Measurements from ENCODE around the gene STING1. TPM values are rescaled to one million over a fixed set of nuclear protein-coding genes. Genes with fewer than 3 reads are reported as not detected.
A peak's percentile ranks its signal among the peaks of the same experiment; 100 is the strongest.
"Not testable (repeated sequence)": the region's sequence is repeated elsewhere in the genome, so short reads cannot be mapped to it uniquely, and the experiment has no call there.

STING1 gene
- total RNA-seq, 4 donors from 2014 or later, result 28.4 to 59.9 (median 38.6) TPM

DNA sequence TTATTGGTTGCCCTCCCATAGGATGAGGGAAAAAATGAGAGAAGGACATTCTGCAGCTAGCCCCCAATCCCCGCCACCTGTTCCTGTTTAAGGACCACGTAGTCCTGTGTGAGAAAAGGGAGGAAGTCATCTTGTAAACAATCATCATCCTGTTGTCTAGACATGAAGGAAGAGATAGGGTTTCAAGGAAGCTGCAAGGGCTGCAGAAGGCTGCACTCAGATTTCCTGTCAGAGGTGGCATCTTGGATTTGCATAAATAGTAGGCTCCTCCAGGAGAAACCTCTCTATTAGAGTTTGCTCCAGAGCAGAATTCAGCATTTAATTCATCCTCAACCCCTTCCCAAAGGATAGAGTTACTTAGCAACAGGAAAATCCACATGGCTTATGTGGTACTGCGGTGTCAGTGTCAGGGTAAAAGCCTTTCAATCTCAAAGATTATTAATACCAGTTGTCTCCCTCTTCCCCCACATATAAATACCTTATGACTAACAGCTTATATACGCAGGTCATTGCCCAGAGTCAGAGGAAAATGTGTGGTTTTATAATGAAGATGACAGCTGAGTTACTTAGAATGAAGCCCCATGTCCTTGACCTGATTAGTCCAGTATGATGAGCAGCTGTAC is 38.6 kb downstream of the STING1 start:
- no peak for DNase-seq
- Histone ChIP-seq H3K4me3 (replicated peaks in 1 of 3) (no peak overlapping the region), H3K9me3 (no peaks in the 10 kb centered on the region), H3K27me3 (no peaks in the 10 kb centered on the region), H3K27ac (no peak overlapping the region), H3K4me1 (peaks cover 7 to 17% of the 10 kb centered on the region in 2 donors), H3K36me3 (no peaks in the 10 kb centered on the region)
- 78 to 84% methylated on average over 4 of the region's 4 CpGs for WGBS, 2 donors
- intact Hi-C loops (cut with DNase I), result no loop called here
- TF ChIP-seq POLR2A (IDR thresholded peaks at IDR 0.05), result no peak
- TF ChIP-seq, protein P1, sequence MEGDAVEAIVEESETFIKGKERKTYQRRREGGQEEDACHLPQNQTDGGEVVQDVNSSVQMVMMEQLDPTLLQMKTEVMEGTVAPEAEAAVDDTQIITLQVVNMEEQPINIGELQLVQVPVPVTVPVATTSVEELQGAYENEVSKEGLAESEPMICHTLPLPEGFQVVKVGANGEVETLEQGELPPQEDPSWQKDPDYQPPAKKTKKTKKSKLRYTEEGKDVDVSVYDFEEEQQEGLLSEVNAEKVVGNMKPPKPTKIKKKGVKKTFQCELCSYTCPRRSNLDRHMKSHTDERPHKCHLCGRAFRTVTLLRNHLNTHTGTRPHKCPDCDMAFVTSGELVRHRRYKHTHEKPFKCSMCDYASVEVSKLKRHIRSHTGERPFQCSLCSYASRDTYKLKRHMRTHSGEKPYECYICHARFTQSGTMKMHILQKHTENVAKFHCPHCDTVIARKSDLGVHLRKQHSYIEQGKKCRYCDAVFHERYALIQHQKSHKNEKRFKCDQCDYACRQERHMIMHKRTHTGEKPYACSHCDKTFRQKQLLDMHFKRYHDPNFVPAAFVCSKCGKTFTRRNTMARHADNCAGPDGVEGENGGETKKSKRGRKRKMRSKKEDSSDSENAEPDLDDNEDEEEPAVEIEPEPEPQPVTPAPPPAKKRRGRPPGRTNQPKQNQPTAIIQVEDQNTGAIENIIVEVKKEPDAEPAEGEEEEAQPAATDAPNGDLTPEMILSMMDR (IDR thresholded peaks at IDR 0.05), result no peak

DNA sequence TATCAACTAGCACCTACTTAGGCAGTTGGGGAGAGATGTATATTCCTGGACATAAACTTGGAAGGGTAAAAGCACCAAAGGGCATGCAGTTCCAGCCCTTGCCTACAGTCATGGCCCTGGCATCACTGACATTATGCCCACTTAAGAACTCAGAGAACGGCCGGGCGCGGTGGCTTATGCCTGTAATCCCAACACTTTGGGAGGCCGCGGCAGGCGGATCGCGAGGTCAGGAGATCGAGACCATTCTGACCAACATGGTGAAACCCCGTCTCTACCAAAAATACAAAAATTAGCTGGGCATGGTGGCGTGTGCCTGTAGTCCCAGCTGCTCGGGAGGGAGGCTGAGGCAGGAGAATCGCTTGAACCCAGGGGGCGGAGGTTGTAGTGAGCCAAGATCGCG is 42.1 kb downstream of the STING1 start:
- H3K4me1 ChIP-seq; intact Hi-C loops (cut with DNase I); H3K36me3 ChIP-seq; DNase-seq; H3K27ac ChIP-seq; H3K27me3 ChIP-seq; H3K4me3 ChIP-seq (replicated peaks in 1 of 3); H3K9me3 ChIP-seq: not testable (repeated sequence)
- WGBS, 2 donors, result 94 to 97% methylated on average over 17 of the region's 17 CpGs

DNA sequence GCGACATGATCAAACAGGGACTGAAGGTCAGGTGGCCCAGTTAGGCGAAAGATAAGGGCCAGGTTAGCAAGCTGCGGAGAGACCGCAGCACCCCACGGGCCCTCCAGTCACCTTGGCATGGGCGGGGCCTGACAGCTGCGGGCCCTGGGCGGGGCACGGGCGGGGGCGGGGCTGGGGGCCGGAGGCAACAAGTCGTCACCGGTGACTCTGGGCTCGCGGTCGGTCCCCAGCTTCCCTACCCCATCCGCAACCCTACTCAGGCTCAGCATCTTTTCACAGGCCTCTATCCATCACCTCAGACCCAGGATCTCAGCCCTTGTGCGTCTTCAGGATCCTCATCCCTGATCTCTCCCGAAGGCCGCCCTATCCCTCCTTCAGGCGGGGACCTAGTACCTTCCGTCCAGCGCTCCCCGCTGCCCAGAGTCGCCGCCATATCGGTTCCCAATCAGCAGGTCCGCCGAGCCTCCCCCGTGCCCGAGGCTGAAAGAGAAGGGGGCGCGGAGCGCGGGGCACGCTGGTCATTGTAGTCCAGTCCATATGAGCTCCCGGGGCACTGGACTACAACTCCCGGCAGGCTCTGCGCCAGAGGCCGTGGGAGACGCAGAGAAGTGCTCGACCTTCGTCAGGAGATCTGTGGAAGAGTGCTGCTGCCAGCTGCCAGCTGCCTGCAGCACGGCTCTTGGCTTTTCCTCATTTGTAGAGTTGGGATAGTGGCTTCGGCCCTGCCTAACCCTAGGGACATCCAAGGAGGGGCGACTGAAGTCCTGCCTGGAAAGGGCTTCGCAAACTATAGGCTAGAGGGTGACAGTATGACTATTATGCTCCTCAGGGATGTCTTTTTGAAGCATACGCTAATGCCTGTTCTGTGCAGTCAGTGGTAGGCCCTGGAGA is 43.3 kb downstream of the STING1 start, which contains the start of gene DNAJC18:
Gene DNAJC18, minus strand, starts transcription at position 513 of the 891 bp plus-strand sequence. Its CDS starts 80 bp downstream, at position 433.
- intact Hi-C loops (cut with DNase I), result no loop called here
- H3K4me1 ChIP-seq, result peaks cover 4 to 6% of the 10 kb centered on the region in 2 donors
- H3K27ac ChIP-seq, result peak within 1 kb of the TSS; percentile 85 to 96 (median 92)
- WGBS, 2 donors, result 4 to 7% methylated on average over 22 to 28 of the region's 49 CpGs
- TF ChIP-seq, protein P1 (IDR thresholded peaks at IDR 0.05), result no peak
- TF ChIP-seq POLR2A (IDR thresholded peaks at IDR 0.05), result peak in 1 of 2 donors; percentile 76
- H3K27me3 ChIP-seq, result no peaks in the 10 kb centered on the region
- H3K9me3 ChIP-seq, result no peaks in the 10 kb centered on the region
- DNase-seq, result peak; percentile 94 to 97
- H3K36me3 ChIP-seq, result no peaks in the 10 kb centered on the region
- H3K4me3 ChIP-seq (replicated peaks in 1 of 3), result peak within 1 kb of the TSS; percentile 36 to 60 (median 47)

DNA sequence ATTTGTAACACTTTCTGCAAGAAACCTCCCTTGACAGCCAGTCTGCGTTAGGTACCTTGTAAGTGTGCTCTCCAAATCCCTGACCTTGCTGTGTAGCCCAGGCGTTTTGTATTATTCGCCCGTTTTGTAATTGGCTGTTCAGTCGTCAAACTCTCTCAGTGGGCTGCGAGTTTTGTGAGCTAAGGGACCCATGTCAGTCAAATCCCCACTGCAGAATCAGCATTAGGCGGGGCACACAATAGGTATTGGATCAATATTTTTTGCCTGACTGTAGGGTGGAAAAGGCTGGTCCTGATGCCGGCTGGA is 43.9 kb downstream of the STING1 start:
- no peak for DNase-seq
- TF ChIP-seq POLR2A (IDR thresholded peaks at IDR 0.05), result no peak
- TF ChIP-seq, protein P1 (IDR thresholded peaks at IDR 0.05), result no peak
- WGBS, 2 donors, result 27 to 43% methylated on average over 8 of the region's 8 CpGs
- Histone ChIP-seq H3K4me3 (replicated peaks in 1 of 3) (peak overlapping the region in 1 of 3 donors; percentile 60), H3K4me1 (peaks cover 4 to 6% of the 10 kb centered on the region in 2 donors), H3K9me3 (no peaks in the 10 kb centered on the region), H3K27ac (peak overlapping the region in 2 of 3 donors; percentile 92 to 96), H3K36me3 (no peaks in the 10 kb centered on the region), H3K27me3 (no peaks in the 10 kb centered on the region)
- intact Hi-C loops (cut with DNase I), result no loop called here

- intact Hi-C loops (cut with DNase I), result no loop called here
- H3K27ac ChIP-seq, result no peak overlapping the region
- no peak overlapping the region for H3K4me3 ChIP-seq (replicated peaks in 1 of 3)
- no peaks in the 10 kb centered on the region for H3K9me3 ChIP-seq
- no peak for TF ChIP-seq POLR2A (IDR thresholded peaks at IDR 0.05)
- TF ChIP-seq, protein P1 (IDR thresholded peaks at IDR 0.05), result no peak
- no peaks in the 10 kb centered on the region for H3K27me3 ChIP-seq
- H3K36me3 ChIP-seq, result no peaks in the 10 kb centered on the region
- no peak for DNase-seq
- 100% methylated on average over 3 of the region's 3 CpGs for WGBS, 2 donors
- peaks cover 4 to 6% of the 10 kb centered on the region in 2 donors for H3K4me1 ChIP-seq
These were observed 46.9 kb downstream of the STING1 start for GRCh38 chr5:139435676-139436075.
